NCI-H2196 treated with DMSO at 0.1 percent for 48 hours (cell line): ENCODE results near the gene SLC2A4RG.
A peak's percentile ranks its signal among the peaks of the same experiment; 100 is the strongest.

Experiments used
- DNase-seq: peaks from one replicate; lab custom pipeline; 2025; ENCODE audit not compliant: unreplicated experiment; lab: John Stamatoyannopoulos, UW

SLC2A4RG gene

GRCh38 chr20:63739130-63740069 lies at the start of gene SLC2A4RG:
TSS of gene SLC2A4RG (plus strand) at chr20:63739776. CDS start at chr20:63739913, 137 bp downstream.
- peak; percentile 43 for DNase-seq

- no peak for DNase-seq
These were observed 49.3 kb upstream of the SLC2A4RG start for GRCh38 chr20:63690003-63690897.

- no peak for DNase-seq
These were observed 48.5 kb upstream of the SLC2A4RG start for GRCh38 chr20:63690898-63691710.

GRCh38 chr20:63691711-63692435 lies 47.7 kb upstream of the SLC2A4RG start:
- no peak for DNase-seq

GRCh38 chr20:63692436-63693082 lies 47.0 kb upstream of the SLC2A4RG start:
- DNase-seq, result no peak

- DNase-seq, result no peak
These were observed 46.4 kb upstream of the SLC2A4RG start for GRCh38 chr20:63693083-63693732.

- no peak for DNase-seq
These were observed 45.6 kb upstream of the SLC2A4RG start for GRCh38 chr20:63693733-63694583.

GRCh38 chr20:63694584-63695423 lies 44.8 kb upstream of the SLC2A4RG start:
- DNase-seq, result no peak

GRCh38 chr20:63695424-63696305 lies 43.9 kb upstream of the SLC2A4RG start:
- DNase-seq, result no peak

- DNase-seq, result no peak
These were observed 43.3 kb upstream of the SLC2A4RG start for GRCh38 chr20:63696306-63696627.

GRCh38 chr20:63696628-63697356 lies 42.8 kb upstream of the SLC2A4RG start, which contains the start of gene TNFRSF6B:
TSS of gene TNFRSF6B (plus strand) at chr20:63696652. CDS start at chr20:63696768, 116 bp downstream.
- DNase-seq, result no peak

GRCh38 chr20:63697357-63697867 lies 42.2 kb upstream of the SLC2A4RG start:
- no peak for DNase-seq

- DNase-seq, result no peak
These were observed 41.6 kb upstream of the SLC2A4RG start for GRCh38 chr20:63697868-63698545.

GRCh38 chr20:63698739-63699465 lies 40.7 kb upstream of the SLC2A4RG start:
- DNase-seq, result no peak
